ENCODE data around the gene MSRB1.

Gene MSRB1

DNA sequence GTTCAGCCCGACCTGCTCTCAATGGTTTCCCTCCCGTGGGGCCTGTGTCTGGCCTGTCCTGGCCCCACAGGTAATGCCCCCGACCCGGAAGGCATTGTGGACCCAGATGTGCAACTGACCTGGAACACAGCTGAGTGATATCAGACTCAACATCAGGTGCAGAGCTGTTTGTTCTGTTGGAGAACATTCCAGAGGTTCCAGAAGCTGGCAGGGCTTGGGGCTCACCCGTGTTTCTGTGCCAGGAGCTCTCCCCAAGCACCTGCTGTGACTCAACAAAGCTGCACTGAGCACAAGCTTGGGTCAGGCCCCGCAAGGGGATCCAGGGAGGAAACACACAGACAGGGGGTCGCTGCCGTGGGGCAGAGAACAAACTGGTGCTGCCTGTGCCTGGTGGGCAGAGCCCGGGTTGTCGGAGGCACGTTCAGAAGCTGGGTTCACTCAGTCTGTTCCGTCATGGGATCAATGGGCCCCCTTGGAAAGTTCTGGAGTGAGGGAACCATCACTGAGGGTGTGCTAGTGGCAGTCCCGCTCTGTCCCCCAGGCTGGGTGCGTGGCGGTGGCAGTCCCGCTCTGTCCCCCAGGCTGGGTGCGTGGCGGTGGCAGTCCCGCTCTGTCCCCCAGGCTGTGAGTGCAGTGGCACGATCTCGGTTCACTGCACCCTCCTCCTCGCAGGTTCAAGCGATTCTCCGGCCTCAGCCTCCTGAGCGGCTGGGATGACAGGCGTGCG lies 46.9 kb downstream of the MSRB1 start:
- no peak for DNase-seq

DNA sequence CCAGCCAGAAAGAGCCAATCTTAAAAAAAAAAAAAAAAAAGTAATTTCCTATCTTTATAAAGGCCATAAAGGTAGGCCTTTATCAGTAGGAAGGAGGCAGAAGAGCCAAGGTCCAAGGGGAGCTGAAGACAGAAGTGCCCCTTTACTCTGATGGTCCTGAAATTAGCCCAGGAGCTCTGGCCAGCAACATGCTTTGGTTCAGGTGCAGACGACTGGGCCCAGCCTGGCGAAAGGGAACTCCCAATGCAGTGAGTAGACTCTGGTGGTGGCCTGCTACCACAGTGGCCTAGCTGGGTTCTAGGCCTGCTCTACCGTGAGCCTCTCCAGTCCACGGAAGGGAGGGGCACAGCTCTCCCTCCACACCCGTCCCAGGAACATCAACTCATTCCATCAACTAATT lies 47.9 kb downstream of the MSRB1 start:
- no peak for DNase-seq

DNA sequence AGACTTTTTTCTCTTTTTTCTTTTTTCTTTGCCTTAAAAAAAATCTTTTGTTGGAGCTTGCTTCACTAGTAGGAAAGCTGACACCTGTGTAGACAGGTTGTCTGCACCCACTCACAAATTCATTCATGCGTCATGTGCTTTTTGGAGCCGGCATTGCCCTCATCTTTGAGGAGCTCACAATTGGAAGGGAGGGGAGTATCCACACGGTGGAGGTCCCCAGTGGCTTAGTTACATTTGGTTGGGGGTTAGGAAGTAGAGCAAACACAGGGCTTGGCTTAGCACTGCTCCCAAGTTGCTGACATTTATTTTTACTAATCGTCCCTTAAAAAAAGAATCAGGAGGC lies 52.3 kb downstream of the MSRB1 start:
- DNase-seq, result no peak

DNA sequence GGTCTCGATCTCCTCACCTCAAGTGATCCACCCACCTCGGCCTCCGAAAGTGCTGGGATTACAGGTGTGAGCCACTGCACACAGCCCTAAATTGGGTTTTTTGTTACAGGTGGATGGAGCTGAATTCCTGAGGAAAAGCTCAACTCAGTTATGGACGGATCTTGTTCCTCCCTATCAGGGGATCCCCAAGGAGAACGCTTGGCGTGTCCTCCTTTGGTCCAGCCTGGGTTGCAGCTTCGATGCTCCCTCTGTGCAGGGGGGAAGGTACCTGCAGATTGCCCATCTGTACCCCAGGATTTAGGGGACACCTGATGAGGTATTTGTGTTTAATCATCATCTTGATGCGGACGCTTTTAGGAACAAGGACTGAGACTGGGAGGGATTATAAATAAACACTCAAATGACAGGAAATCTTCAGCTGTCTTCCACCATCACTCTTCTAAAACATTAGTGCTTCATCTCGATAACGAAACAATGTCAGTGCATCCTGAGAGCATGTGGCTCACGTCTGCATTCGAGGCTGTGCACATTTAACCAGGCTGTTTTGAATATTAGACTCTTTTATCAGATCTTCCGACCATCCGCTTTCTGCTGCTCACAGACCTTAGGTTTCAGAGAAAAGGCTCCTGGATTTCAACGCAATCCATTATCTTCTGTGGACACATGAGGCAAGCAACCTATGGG lies 52.8 kb downstream of the MSRB1 start:
- DNase-seq, result no peak

Data from NCI-H82 (cell line).